GM12801 (cell line): Measurements from ENCODE around the gene KNTC1.

Experiments used
- CTCF ChIP-seq: IDR thresholded peaks from one replicate; pipeline ENCODE4 v1.5.1; 2011; ENCODE audit warnings: control low read depth; ENCODE audit not compliant: insufficient read length; ENCODE audit errors: extremely low read depth

The KNTC1 gene

GRCh38 chr12:122503783-122504590 is 23.1 kb upstream of the KNTC1 start:
- no peak for TF ChIP-seq CTCF

- no peak for TF ChIP-seq CTCF
These were observed 21.5 kb upstream of the KNTC1 start for GRCh38 chr12:122505419-122506051.

- TF ChIP-seq CTCF = no peak
These were observed 20.6 kb upstream of the KNTC1 start for GRCh38 chr12:122506393-122506938.

GRCh38 chr12:122508163-122508562 is 18.9 kb upstream of the KNTC1 start:
- no peak for TF ChIP-seq CTCF

- TF ChIP-seq CTCF = no peak
These were observed 13.4 kb upstream of the KNTC1 start for GRCh38 chr12:122513660-122514059.

GRCh38 chr12:122515275-122515674 is 11.8 kb upstream of the KNTC1 start:
- TF ChIP-seq CTCF = no peak

GRCh38 chr12:122516544-122517361 is 10.3 kb upstream of the KNTC1 start:
- TF ChIP-seq CTCF = no peak
